C4-2B (cell line): ENCODE results near the gene SDE2.

Experiments used
- ZFX ChIP-seq: fragments of 450-650 bp; IDR thresholded peaks from 2 replicates; pipeline ENCODE4 v1.6.1; 2017
- TF ChIP-seq, protein P1 (sequence below): fragments of 450-650 bp; conservative IDR thresholded peaks from 2 replicates; pipeline ENCODE4 v1.5.1; 2017; ENCODE audit warnings: mild to moderate bottlenecking

DNA sequence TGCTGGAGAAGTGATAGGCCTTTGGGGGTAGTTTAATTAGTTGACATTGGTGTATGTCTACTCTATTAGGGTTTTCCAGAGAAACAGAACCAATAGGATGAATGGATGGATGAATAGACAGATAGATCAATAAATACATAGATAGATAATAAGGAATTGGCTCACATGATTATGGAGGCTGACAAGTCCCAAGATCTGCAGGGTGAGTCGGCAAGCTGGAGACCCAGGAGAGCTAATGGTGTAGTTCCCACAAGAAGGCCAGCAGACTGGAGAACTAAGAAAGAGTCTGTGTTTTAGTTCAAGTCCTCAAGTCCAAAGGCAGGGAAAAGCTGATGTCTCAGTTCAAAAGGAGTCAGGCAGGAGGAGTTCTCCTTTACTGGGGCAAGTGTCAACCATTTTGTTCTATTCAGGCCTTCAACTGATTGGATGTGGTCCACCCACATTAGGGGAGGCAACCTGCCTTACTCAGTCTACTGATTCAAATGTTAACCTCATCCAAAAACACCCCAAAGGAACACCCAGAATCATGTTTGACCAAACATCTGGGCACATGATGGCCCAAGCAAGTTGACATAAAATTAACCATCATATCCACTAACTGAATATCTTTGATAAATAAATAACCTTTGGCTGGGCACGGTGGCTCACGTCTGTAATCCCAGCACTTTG, 4.5 kb upstream of the SDE2 start:
- TF ChIP-seq, protein P1, sequence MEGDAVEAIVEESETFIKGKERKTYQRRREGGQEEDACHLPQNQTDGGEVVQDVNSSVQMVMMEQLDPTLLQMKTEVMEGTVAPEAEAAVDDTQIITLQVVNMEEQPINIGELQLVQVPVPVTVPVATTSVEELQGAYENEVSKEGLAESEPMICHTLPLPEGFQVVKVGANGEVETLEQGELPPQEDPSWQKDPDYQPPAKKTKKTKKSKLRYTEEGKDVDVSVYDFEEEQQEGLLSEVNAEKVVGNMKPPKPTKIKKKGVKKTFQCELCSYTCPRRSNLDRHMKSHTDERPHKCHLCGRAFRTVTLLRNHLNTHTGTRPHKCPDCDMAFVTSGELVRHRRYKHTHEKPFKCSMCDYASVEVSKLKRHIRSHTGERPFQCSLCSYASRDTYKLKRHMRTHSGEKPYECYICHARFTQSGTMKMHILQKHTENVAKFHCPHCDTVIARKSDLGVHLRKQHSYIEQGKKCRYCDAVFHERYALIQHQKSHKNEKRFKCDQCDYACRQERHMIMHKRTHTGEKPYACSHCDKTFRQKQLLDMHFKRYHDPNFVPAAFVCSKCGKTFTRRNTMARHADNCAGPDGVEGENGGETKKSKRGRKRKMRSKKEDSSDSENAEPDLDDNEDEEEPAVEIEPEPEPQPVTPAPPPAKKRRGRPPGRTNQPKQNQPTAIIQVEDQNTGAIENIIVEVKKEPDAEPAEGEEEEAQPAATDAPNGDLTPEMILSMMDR, result no peak
- TF ChIP-seq ZFX, result no peak
